Limb (tissue), 2 donors: ENCODE results near the gene TIMM22.

Experiments
- DNase-seq, 2 donors: peaks; one replicate each; pipeline ENCODE4 v3.0.0-alpha.2; 2016; ENCODE audit errors: extremely low spot score in 2 of 2

TIMM22 gene

DNA sequence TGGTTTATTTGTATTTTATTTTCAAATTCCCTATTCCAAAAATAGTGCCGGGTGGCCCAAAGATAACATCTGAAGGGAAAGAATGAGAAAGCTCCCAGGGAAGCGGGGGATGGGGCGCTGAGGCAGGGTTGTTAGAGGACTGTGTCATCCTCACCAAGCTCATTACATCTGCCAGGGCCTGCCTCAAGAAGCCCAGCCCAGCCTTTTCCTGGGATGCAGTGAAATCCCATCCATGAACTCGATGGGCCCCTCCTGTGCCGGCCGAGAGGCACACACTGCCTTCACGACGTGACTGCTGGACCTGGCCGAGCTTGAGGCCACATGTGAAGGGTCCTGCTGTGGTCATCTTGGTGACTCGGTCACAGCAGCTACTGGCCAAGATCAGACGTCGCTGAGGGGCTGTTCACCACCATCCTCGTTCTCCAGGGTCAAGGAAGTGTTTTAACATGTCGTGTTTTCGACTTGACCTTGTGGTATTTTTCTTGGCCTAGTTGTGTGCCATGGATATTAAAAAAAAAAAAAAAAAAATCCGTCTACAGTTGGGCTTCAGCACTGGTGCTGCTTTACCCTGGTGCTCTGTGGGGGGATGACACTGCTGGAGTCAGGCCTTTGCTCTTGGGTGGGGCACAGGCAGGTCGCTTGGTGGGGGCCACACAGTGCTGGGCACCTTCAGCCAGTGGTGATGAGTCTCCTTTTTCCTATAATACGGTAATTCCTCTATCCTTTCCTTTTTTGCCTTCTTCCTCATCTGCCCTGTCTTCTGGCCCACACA, 4.9 kb downstream of the TIMM22 start:
- no peak for DNase-seq

GRCh38 chr17:1002412-1002753, 5.5 kb downstream of the TIMM22 start:
- DNase-seq, result no peak

GRCh38 chr17:1002771-1003555, 6.0 kb downstream of the TIMM22 start:
- no peak for DNase-seq

- no peak for DNase-seq
These were observed 6.7 kb downstream of the TIMM22 start for GRCh38 chr17:1003633-1003971.

- DNase-seq, result no peak
These were observed 7.2 kb downstream of the TIMM22 start for GRCh38 chr17:1003972-1004768.

- DNase-seq, result no peak
These were observed 7.9 kb downstream of the TIMM22 start for GRCh38 chr17:1004769-1005295.

DNA sequence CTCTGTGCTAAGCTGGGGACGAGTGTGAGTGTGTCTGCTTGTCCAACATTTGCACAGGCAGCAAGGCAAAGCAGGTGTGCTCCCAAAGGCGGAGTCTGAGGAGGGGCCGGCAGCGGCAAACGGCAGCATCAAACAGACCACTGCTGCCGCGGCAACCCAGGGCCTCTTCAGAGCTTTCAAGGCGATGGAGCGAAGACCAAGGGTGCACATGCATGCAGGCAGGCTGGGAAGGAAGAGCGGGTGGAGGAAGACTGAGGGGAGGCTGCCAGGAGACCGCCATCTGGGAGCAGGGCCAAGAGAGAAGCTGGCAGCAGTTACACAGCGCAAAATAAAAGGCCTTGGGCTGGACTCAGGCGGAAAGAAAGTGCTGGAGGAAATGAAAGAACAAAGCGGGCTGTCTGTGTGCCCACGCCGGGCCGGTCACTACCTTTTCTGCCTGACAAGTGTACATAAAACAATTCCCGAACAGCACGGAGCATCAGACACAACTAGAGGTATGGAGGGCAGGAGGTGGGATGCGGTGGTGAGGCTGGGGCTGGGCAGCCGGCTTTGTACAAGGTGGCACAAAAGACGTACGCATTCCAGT, 8.5 kb downstream of the TIMM22 start:
- DNase-seq, result peak; percentile 76 to 82

DNA sequence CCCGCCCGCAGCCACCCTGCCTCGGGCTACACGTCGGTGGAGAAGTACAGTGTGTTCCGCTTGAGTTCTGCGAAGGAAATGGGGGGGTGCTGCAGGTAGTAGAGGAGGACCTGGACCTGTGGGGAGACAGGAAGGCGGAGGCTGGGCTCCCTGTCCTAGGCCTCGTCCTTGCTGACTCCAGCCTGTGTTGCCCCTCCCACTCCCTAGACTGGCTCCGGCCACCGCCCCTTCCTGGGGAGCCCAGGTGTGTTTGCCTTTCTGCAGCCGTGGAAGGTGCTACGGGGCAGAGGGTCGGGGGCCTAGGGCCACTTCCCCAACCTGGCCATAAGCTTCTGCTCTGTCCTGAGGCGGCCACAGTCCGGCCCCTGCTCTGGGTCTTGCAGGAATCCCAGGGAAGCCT, 9.1 kb downstream of the TIMM22 start:
- no peak for DNase-seq

DNA sequence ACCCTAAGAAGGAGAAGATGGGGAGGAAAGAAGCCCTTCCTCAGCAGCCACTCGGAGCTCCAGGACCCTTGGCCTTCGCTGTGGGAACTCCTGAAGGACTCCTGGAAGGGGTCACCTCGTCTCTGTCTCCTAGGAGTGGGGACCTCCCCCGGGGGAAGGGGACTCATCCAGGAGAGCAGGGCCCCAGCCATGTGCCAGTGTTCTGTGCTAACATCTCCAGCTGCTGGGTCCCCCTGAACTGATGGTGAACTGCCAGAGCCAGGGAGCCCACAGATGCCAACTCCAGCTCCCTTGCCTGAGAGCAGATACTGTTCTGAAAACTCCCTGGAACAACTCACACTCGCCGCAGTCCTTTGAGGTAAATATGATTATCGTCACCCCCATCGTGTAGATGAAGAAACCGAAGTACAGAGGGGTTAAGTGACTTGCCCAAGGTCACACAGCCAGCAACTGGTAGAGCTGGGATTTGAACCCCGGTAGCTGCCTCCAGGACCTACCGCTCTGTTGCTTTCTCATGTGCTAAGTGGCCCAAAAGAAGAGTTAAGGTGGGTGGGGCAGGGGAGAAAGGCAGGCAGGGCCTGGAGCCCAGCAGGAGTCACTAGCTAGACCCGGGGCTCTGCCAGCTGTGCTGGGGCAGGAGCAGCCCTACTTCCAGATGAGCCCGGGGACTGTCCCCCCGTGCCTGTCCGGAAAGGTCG, 10.5 kb downstream of the TIMM22 start:
- no peak for DNase-seq

DNA sequence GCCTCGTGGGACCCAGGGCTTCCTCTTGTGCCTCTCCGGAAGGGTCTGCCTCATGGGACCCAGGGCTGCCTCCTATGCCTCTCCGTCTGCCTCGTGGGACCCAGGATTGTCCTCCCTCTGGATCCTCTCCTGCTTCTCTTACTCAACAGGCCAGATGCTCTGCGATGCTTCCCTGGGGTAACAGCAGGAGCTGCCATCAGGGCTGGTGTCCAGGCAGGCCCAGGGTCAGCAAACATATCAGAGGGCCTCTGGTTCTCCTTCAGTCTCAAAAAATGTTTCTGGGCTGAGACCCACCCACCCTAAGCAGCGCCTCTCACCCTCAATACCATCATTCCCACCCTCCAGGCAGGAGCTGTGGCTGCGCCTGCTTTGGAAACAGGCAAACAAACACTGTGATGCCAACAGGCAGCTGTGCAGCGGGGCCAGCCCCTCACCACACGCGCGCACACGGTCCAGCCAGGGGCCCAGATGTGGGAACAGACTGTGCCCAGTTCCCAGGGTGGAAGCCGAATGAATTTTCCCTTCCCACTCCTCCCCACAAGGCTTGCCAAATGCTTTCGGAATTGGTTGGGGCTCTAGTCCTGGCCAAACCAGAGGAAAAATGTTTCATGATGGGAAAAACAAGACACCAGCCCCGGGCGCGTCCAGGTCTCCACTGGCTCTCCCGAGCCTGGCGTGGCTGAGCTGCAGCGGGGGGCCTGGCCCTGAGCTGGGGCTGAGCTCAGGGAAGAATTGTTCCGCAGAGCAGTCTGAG, 11.3 kb downstream of the TIMM22 start:
- peak in 1 of 2 donors; percentile 79 for DNase-seq

DNA sequence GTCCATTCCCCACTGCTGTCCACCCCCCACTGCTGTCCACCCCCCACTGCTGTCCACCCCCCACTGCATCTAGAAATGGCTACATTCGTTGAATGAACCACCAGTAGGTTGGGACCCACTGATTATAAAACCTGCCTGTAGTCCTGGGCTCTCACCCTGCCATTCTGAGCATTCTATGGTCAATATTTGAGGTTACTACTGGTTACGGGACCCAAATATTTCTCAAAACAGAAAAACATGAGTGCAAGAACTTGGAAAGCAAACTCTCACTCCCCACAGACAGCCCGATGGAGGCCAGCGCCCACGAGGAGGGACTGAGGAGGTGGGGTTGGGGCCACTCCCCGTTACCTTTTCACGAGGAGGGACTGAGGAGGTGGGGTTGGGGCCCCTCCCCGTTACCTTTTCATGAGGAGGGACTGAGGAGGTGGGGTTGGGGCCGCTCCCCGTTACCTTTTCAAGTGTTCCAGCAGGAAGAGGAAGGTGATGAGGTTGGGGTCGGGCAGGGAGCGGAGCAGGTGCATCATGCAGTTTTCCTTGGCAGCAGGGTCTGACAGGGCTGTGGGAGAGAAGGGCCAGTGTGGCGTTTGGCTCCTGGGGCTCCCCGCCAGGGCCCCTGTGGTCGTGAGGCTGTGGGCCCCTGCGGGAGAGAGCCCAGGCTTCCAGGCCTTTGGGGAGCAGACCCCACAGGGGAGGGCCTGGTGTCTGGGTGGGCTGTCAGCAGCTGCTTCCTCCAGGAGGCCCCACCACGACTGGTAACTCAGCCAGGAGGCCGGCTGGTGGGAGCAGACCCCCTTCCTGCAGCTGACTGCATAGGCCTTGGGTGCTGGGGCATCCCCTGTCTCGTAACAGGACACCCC, 12.5 kb downstream of the TIMM22 start:
- no peak for DNase-seq

GRCh38 chr17:1010086-1010450, 13.1 kb downstream of the TIMM22 start:
- no peak for DNase-seq

DNA sequence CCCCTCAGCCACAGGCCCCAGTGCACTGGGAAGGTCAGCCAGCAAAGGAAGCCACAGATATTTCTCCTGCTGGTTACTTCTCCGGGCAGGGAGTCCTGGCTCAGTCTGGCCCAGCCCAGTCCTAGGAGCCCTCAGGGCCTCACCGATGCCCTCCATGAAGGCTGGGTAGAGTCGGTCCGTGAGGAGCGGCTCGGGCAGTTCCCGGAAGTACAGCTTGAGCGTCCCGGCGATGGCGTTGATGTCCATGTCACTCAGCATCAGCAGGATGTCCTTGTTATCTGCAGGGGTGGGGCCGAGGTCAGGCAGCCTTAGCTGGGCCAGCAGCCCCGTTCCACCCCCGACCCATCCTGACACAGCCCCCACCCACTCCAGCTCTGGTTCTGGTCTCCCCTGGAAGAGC, 13.7 kb downstream of the TIMM22 start:
- peak in 1 of 2 donors; percentile 16 for DNase-seq

DNA sequence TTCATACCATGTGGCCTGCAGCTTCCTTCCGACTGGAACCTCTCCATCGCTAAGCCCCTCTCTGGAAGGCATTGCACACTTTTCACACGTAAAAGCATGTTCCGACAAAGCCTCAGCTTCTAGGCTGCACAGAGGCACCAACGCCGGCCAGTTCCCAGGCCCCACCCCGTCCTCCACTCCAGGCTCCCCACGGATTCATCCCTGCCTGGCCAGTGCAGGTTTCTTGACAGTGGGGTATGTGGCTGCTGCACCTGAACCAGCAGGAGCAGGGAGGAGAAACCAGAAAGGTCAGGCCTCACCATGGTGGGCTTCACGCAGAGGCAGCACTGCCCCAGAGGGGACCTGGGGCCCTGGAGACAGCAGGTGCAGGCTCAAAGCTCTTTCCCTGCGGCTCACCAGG, 14.2 kb downstream of the TIMM22 start:
- DNase-seq, result no peak

DNA sequence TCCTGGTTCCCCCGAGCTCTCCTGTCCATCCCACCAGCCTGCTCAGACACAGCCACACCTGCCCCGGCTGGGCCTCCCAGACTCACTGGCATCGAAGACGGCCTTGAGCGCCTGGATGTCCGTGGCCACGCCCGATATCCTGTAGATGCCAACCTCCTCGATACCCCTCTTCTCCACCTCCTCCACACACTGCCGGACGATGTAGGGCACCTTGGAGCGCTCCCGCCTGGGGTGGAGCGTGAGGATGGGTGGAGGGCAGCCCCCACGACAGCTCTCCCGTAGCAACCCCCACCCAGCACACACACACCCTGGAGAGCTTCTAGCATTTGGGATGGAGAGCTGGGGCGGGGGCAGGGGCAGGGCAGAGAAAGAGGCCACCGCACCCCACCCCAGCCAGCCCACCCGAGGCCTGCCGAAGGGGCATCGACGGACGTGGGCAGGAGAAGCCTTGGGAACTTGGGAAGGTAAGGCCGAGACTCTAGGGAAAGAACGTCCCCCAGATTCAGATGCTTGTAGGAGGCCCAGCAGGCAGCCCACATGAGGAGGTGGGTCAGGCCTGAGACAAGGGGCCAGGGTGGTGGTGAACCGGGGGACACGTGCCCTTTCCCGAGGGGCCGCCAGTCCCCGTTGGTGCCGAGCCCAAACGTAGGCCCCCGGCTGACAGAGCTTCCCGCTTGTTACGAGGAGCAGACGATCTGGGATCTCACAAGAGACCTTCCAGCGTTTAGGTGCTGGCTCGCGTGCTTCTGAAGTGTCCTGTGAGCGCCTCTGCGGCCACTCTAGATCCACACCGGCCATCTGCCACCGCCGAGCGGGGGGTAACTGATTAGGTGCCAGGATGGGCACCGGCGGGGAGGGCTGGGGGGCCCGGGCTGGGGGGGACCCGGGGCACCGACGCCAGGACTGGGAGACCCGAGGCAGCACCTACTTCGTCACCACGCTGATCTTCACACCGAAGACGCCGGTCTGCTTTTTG, 15.1 kb downstream of the TIMM22 start:
- DNase-seq, result no peak

DNA sequence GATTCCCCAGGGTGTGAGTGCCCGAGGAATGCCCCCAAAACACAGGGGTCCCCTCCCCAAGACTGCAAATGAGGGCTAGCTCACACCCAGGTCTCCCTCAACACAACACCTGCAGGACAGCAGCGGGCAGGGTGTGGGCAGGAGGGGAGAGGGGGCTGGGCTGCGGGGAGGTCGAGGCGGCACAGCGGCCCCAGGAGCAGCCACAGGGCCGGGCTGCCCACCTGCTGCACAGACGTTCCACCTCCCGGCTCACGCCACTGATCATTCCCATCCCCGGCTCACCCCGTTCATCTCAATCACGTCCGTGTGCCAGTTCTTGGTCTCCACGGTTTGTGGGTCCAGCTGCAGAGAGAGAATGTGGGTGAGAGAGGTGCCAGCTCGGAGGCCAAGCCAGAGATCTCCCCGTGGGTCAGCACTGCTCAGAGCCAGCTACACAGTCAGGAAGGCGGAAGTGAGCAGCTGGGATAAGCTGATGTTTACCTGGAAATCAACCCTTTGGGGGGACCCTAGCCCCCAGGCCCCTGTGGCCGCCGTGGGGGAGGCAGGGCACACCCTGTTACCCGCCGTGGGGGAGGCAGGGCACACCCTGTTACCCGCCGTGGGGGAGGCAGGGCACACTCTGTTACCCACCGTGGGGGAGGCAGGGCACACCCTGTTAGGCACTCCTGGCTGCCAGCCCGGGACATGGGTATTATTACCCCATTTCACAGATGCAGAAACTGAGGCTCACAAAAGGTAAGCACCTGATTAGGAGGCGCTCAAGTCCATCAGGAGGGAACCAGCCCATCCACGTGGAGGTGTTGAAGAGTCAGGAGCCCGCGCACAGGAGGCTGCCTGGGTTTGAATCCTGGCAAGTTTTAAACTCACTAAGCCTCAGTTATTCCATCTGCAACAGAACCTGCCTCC, 16.1 kb downstream of the TIMM22 start:
- DNase-seq, result no peak

- no peak for DNase-seq
These were observed 16.8 kb downstream of the TIMM22 start for GRCh38 chr17:1013729-1014090.
